ENCODE measurements around the gene RIMBP2. TPM values are rescaled to one million over a fixed set of nuclear protein-coding genes. Genes with fewer than 3 reads are reported as not detected.

The RIMBP2 gene
- total RNA-seq, 1 donor from 2014 or later, result not detected

DNA sequence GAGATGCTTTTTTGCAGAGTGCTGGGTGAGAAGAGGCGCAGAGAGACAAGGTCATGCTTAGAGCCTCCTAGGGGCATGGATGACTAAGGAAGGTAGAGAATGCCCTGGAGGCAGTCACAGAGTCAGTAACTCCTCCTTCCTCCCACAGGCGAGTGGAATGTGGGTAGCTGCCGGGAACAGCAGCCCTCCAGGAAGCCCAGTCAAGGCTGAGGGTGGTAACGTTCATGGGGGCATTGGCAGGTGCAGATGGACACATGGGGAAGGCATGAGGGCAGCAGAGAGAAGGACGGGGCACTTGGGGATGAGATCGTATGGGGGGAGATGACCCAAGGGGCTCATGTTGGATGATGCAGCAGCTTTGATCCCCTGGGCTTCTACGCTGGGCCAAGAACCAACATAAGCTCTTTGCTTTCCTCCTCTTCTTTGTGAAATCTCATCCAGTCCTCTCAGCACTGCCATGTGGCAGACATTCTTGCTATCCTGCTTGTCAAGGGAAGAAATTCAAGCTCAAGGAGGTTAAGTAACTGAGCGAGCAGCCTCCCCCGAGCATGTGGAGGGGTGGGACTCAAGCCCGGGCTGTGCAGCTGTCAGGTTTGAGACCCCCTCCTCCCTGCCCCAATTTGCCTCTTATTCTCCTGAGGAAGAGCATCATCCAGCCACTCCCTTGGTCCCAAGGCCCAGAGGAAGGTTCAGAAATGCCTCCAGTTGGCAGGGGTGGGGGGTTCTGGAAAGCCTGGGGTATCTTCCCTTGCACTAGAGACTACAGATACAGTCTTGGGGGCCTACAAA lies 190.5 kb downstream of the RIMBP2 start:
- no peak overlapping the region for H3K27ac ChIP-seq (replicated peaks)
- H3K36me3 ChIP-seq, result no peaks in the 10 kb centered on the region
- intact Hi-C loops (cut with micrococcal nuclease), result no loop called here
- TF ChIP-seq, protein P1, sequence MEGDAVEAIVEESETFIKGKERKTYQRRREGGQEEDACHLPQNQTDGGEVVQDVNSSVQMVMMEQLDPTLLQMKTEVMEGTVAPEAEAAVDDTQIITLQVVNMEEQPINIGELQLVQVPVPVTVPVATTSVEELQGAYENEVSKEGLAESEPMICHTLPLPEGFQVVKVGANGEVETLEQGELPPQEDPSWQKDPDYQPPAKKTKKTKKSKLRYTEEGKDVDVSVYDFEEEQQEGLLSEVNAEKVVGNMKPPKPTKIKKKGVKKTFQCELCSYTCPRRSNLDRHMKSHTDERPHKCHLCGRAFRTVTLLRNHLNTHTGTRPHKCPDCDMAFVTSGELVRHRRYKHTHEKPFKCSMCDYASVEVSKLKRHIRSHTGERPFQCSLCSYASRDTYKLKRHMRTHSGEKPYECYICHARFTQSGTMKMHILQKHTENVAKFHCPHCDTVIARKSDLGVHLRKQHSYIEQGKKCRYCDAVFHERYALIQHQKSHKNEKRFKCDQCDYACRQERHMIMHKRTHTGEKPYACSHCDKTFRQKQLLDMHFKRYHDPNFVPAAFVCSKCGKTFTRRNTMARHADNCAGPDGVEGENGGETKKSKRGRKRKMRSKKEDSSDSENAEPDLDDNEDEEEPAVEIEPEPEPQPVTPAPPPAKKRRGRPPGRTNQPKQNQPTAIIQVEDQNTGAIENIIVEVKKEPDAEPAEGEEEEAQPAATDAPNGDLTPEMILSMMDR (IDR thresholded peaks at IDR 0.05; ENCODE audit: borderline replicate concordance), result no peak
- H3K9me3 ChIP-seq (replicated peaks), result no peaks in the 10 kb centered on the region
- H3K4me3 ChIP-seq, result no peak overlapping the region
- peaks cover 63% of the 10 kb centered on the region for H3K27me3 ChIP-seq (ENCODE audit: low read depth)
- H3K4me1 ChIP-seq, result no peaks in the 10 kb centered on the region
- DNase-seq, result no peak

DNA sequence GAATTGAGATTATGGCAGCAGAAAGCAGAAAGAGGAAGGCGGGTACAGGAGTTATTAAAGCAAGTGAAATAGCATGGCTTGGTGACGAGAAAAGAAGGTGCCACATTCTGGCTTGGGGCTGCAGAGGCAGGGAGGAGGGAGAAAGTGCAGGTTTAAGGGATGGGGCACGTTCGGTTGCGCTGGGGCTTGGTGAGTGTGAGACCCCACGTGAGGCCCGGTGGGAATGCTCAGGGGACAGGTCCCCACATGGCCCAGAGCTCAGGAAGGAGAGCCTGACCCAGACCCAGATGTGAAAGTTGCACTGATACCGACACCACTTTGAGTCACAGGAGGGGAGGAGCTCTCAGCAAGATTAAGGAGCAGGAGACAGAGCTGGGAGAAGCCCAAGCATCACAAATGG lies 191.3 kb downstream of the RIMBP2 start:
- TF ChIP-seq, protein P1 (IDR thresholded peaks at IDR 0.05; ENCODE audit: borderline replicate concordance), result no peak
- no peak for DNase-seq
- intact Hi-C loops (cut with micrococcal nuclease), result no loop called here
- no peak overlapping the region for H3K27ac ChIP-seq (replicated peaks)
- no peaks in the 10 kb centered on the region for H3K4me1 ChIP-seq
- peaks cover 1% of the 10 kb centered on the region for H3K9me3 ChIP-seq (replicated peaks)
- H3K4me3 ChIP-seq, result no peak overlapping the region
- peaks cover 68% of the 10 kb centered on the region for H3K27me3 ChIP-seq (ENCODE audit: low read depth)
- no peaks in the 10 kb centered on the region for H3K36me3 ChIP-seq

DNA sequence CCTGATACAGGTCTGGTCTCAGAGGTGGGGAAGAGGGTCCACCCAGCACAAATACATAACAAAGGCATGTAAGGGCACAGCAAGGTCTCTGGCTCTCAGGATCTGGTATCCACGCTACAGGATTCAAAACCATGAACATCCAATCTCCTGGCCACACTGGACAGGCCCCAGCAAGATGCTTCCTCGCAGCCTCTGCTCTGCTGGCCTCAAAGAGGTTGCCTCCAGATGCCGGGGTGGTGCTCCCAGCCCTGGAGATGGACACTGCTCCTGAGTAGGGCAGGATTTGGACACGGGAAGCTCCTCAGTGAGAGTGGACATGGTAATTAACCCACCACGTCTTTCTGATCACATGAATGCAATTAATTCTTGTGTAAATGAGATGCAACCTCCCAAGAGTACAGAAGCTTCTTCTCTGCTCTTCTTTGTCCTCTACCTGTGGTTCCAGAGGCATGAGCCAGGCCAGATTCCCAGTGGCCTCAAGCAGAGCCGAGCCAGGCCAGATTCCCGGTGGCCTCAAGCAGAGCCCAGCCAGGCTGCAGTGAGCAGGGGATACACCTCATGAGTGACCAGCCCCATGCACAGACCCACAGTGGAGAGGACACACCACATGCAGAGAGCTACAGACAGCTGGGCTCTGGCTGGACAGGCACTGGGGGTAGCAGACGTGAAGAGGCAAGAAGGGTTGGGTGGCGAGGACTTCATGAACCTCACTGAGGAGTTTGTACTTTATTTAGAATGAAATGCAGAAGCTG lies 192.1 kb downstream of the RIMBP2 start:
- intact Hi-C loops (cut with micrococcal nuclease), result no loop called here
- Histone ChIP-seq H3K4me1 (no peaks in the 10 kb centered on the region), H3K36me3 (no peaks in the 10 kb centered on the region), H3K27me3 (ENCODE audit: low read depth) (peaks cover 64% of the 10 kb centered on the region), H3K27ac (replicated peaks) (no peak overlapping the region), H3K4me3 (no peak overlapping the region), H3K9me3 (replicated peaks) (peaks cover 9% of the 10 kb centered on the region)
- no peak for DNase-seq
- TF ChIP-seq, protein P1 (IDR thresholded peaks at IDR 0.05; ENCODE audit: borderline replicate concordance), result no peak

DNA sequence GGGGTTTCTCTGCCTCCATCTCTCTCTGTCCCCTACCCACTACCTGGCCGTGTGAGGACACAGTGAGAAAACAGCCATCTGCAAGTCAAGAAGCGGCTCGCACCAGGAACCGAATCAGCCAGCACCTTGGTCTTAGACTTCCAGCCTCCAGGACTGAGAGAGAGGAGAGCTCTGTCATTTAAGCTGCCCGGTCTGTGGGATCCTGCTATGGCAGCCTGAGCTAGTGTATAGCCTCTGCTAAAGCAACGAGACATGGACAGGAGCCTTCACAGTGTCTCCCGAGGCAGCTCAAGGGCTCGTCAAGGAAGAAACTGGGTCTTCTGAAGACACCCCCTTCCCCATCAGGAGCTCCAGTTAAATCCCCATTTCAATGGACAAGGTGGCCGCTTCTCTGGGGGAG lies 192.9 kb downstream of the RIMBP2 start:
- peaks cover 71% of the 10 kb centered on the region for H3K27me3 ChIP-seq (ENCODE audit: low read depth)
- H3K4me1 ChIP-seq, result no peaks in the 10 kb centered on the region
- no peak overlapping the region for H3K4me3 ChIP-seq
- H3K27ac ChIP-seq (replicated peaks), result no peak overlapping the region
- H3K9me3 ChIP-seq (replicated peaks), result peaks cover 17% of the 10 kb centered on the region
- intact Hi-C loops (cut with micrococcal nuclease), result no loop called here
- H3K36me3 ChIP-seq, result no peaks in the 10 kb centered on the region
- DNase-seq, result no peak
- TF ChIP-seq, protein P1 (IDR thresholded peaks at IDR 0.05; ENCODE audit: borderline replicate concordance), result no peak

DNA sequence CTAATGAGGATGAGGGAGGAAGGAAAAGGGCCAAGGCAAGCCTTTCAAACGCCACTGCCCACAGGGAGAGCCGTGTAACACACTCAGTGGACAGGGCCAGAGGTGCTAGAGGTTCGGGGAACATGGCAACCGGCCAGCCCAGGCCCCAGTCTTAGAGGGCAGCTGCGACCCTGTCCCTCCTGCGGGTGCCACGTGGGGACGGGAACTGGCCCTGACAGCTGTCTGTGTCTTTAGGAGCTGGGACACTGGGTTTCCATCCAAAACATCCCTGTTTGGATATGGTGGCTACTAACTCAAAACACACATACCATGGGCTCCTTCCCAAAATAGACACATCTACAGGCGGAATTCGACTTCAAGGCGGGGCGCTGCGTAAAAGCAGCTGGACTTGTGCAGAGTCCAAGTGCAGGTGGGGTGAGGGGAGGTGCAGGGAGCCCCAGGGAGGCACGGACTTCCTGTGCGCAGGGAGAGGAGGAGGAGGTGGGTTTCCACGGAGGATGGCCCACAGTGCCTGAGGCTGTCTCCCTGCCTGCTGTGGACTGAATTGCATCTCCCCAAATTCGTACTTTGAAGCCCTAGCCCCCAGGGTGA lies 193.8 kb downstream of the RIMBP2 start:
- no peaks in the 10 kb centered on the region for H3K4me1 ChIP-seq
- no peaks in the 10 kb centered on the region for H3K36me3 ChIP-seq
- peaks cover 26% of the 10 kb centered on the region for H3K9me3 ChIP-seq (replicated peaks)
- no peak overlapping the region for H3K27ac ChIP-seq (replicated peaks)
- H3K27me3 ChIP-seq (ENCODE audit: low read depth), result peaks cover 75% of the 10 kb centered on the region
- intact Hi-C loops (cut with micrococcal nuclease), result no loop called here
- DNase-seq, result no peak
- TF ChIP-seq, protein P1 (IDR thresholded peaks at IDR 0.05; ENCODE audit: borderline replicate concordance), result no peak
- H3K4me3 ChIP-seq, result no peak overlapping the region

All from left ventricle myocardium inferior (tissue), 1 donor.